GM12875 (cell line): ENCODE measurements around the gene CUL9.

Experiments
- H3K4me3 ChIP-seq: one replicate; pipeline ENCODE4 v1.5.1; 2011; ENCODE audit warnings: low read depth, low read length, control low read depth
- CTCF ChIP-seq: IDR thresholded peaks from 2 replicates; pipeline ENCODE4 v1.5.1; 2011; ENCODE audit warnings: low read depth, mild to moderate bottlenecking, control low read depth, inconsistent platforms, low read length, moderate library complexity, borderline replicate concordance; ENCODE audit not compliant: insufficient read depth

CUL9 gene

GRCh38 chr6:43258180-43258579 is 76.2 kb downstream of the CUL9 start:
- no peak overlapping the region for H3K4me3 ChIP-seq
- no peak for TF ChIP-seq CTCF

GRCh38 chr6:43258807-43259686 is 77.1 kb downstream of the CUL9 start:
- TF ChIP-seq CTCF: no peak
- H3K4me3 ChIP-seq: no peak overlapping the region

GRCh38 chr6:43260791-43261190 is 78.8 kb downstream of the CUL9 start:
- H3K4me3 ChIP-seq: no peak overlapping the region
- no peak for TF ChIP-seq CTCF

- no peak for TF ChIP-seq CTCF
- no peak overlapping the region for H3K4me3 ChIP-seq
Observed at GRCh38 chr6:43261198-43261597, 79.2 kb downstream of the CUL9 start.

- no peak overlapping the region for H3K4me3 ChIP-seq
- no peak for TF ChIP-seq CTCF
Observed at GRCh38 chr6:43262000-43262779, 80.2 kb downstream of the CUL9 start.

- TF ChIP-seq CTCF: no peak
- no peak overlapping the region for H3K4me3 ChIP-seq
Observed at GRCh38 chr6:43262780-43263313, 80.9 kb downstream of the CUL9 start.
